ENCODE data around the gene SPN.
A peak's percentile ranks its signal among the peaks of the same experiment; 100 is the strongest.
"Not testable (repeated sequence)": the region's sequence is repeated elsewhere in the genome, so short reads cannot be mapped to it uniquely, and the experiment has no call there.

The SPN gene

GRCh38 chr16:29645694-29646187 is 17.3 kb upstream of the SPN start:
- DNase-seq (no peak), ATAC-seq (peak; percentile 56)

DNA sequence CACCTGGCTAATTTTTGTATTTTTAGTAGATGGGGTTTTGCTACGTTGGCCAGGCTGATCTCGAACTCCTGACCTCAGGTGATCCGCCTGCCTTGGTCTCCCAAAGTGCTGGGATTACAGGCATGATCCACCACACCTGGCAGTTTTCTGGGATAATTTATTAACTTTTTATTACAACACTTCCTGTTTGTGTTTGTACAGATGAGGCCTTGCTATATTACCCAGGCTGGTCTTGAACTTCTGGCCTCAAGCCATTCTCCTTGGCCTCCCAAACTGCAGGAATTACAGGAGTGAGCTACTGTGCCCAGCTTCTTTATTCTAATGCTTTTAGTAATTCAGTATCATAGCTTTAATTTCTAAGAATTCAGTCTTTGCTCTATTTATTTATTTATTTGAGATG is 16.1 kb upstream of the SPN start:
- no peak for ATAC-seq

DNA sequence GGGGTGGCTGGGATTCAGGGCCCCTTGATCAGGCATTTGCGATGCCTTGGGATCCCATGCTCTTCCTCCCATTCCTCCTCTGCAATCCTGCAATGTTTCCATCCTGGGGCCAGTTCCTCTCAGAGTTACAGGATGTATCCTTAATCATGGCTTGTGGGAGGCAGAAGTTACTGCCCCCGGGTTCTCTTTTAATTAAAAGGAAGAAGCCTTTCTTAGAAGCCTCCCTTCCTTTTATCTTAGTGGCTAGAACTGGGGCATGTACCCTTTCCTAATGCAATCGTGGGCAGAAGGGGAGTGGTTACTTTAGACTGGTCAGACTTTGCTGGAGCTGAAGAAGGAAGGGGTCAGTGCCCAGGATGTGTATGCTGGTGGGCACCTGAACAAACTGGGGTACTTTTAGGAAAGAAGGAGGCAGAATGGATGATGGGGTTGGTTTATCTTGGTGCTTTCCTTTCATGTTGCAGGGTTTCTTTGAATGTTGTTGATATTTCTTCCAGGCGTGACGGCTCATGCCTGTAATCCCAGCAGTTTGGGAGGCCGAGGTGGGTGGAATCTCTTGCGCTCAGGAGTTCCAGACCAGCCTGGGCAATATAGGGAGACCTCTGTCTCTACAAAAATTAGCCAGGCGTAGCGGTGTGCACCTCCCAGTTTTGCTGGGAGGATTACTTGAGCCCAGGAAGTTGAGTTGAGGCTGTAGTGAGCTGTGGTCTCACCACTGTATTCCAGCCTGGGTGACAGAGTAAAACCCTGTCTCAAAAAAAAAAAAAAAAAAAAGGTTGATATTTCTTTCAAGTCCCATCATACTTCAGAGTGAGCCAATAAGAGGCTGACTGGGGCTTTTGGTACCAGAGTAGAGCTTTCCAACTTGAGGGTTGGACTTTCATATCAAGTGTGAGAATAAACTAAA is 13.2 kb upstream of the SPN start:
- ATAC-seq (no peak), DNase-seq (no peak)

More for the DNA sequence above, 16.1 kb upstream of the SPN start:
- no peak for DNase-seq

GRCh38 chr16:29650771-29651170 is 12.3 kb upstream of the SPN start:
- no peak for ATAC-seq
- DNase-seq, result no peak

GRCh38 chr16:29651774-29652349 is 11.2 kb upstream of the SPN start:
- ATAC-seq, result no peak
- no peak for DNase-seq

DNA sequence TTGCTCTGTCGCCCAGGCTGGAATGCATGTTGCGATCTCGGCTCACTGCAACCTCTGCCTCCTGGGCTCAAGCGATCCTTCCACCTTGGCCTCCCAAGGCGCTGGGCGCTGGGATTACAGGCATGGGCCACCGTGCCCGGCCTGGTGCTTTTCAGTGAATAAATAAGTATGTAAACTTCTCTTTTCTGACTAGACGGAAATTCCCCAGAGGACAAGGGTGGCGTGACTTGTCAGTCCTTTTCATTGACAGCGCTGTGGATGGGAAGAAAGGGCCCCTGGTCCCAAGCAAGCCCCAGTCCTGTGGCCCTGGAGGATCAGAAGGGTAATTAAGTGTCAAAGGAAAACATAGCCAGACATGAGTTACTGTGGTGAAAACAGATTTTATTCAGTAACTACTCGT is 9.6 kb upstream of the SPN start:
- no peak for DNase-seq
- no peak for ATAC-seq

GRCh38 chr16:29653890-29654289 is 9.2 kb upstream of the SPN start:
- DNase-seq, ATAC-seq: not testable (repeated sequence)

- ATAC-seq (no peak), DNase-seq (no peak)
Observed at GRCh38 chr16:29656688-29657523, 6.1 kb upstream of the SPN start.

GRCh38 chr16:29658705-29659104 is 4.3 kb upstream of the SPN start:
- no peak for DNase-seq
- ATAC-seq, result no peak

- DNase-seq (no peak), ATAC-seq (no peak)
Observed at GRCh38 chr16:29662000-29662728, 883 bp upstream of the SPN start.

GRCh38 chr16:29662729-29663015 is 375 bp upstream of the SPN start:
- peak; percentile 60 for DNase-seq
- ATAC-seq, result no peak

- ATAC-seq (no peak), DNase-seq (no peak)
Observed at GRCh38 chr16:29663807-29664090, 702 bp downstream of the SPN start.

GRCh38 chr16:29664091-29664921 is 1.3 kb downstream of the SPN start:
- peak; percentile 24 for ATAC-seq
- DNase-seq, result peak; percentile 61

DNA sequence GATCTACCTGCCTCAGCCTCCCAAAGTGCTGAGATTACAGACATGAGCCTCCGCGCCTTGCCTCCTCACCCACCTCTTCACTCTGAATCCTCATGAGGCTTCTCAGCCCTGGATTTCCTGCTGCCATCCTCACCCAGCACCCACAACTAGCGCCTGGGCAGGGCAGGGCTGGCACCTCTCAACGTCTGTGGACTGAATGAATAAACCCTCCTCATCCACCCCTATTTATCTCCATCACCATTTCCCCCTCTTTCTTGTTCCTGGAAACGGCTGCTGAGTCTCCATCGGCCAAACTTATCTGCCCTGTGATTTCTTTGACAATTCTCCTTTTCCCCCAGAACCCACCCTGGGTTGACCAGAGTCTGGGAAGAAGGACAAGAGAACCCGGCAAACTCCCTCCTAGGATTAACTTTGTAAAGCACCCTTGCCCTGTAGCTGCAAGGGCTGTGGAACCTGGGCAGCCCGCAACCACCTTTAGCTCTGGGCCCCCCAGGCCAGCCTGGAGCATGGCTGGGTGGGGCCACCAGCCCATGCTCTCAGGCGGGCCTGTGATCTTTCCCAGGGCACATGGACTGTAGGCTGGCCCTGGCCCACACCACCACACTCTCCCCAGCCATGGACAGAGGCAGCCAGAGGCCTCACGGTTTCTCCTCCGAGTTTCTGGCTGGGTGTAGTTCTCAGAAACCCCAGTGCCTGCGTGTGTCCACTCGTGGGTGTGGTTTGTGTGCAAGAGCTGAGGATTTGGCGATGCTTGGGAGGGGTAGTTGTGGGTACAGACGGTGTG is 2.4 kb downstream of the SPN start:
- ATAC-seq (no peak), DNase-seq (peak; percentile 51)

GRCh38 chr16:29667322-29667610 is 4.2 kb downstream of the SPN start:
- ATAC-seq, DNase-seq: not testable (repeated sequence)

- DNase-seq (no peak), ATAC-seq (no peak)
Observed at GRCh38 chr16:29667755-29668154, 4.7 kb downstream of the SPN start.

DNA sequence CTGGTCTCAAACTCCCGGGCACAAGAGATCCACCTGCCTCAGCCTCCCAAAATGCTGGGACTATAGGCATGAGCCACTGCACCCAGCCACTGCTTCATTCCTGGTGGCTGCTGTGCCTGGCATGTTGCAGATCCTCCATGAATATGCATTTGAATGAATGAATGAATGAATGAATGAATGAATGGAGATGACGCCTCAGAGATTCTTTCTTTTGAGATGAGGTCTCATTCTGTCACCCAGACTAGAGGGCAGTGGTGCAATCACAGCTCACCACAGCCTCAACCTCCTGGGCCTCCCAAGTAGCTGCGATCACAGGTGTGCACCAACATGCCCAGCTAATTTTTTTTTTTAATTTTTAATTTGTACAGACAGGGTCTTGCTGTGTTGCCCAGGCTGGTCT is 5.2 kb downstream of the SPN start:
- ATAC-seq (no peak), DNase-seq (no peak)

- no peak for ATAC-seq
- DNase-seq, result no peak
Observed at GRCh38 chr16:29673501-29673900, 10.5 kb downstream of the SPN start.

DNA sequence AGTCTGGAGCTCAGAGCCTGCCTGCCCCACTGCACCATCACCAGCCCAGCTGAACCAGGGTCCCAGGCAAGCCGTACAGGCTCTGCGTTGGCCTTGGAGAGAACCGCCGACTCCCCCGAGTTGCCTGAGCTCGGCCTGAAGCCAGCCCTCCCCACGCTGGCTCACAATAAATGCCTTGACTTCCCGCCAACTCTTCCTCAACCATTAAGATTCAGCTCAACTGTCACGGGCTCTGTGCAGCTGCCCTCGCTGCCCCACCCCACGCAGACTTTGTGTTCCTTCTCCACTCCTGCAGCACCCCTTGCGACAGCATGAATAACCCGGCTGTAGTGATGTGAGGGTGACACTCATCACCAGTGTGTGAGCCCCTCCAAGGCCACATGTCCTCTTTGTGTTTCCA is 11.1 kb downstream of the SPN start:
- ATAC-seq, result no peak
- DNase-seq, result no peak

DNA sequence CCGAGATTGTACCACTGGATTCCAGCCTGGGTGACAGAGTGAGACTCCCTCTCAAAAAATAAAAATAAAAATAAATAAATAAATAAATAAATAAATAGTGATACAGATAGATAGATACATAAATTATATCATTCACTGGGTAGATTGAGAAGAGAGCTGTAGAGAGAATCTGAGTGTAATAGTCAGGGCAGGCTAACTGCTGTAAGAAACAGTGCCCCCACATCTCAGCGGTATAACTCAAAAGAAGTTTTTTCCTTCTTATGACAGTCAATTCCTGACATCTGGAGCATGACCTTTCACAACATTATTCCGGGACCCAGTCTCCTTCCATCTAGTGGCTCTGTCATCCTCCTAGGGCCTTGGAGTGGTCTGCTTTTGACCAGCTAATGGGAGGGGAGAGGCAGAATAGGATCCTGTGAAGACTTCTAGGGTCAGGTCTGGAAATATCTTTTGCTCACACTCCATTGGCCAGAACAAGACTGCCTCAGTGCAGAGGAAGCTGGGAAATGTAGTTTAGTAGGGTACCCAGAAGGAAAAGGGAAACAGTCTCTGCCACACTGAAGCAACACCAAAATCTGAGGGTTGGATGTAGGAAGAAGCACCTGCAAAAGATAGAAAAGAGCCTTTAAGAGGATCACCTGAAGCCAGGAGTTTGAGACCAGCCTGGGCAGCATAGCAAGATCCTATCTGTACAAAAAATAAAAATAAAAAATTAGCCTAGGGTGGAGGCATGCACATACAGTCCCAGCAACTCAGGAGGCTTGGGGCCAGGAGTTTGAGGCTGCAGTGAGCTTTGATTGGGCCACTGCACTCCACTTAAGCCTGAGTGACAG is 13.0 kb downstream of the SPN start:
- ATAC-seq (peak; percentile 39), DNase-seq (no peak)

All from stimulated activated naive CD8-positive, alpha-beta T cell treated with anti-CD3 and anti-CD28 coated beads, Interleukin-15, Interleukin-2, amounts not matched to agents 100 U/mL and 50 U/mL, for 24 hours (primary cell).